Esophagus squamous epithelium (tissue), 4 donors: ENCODE measurements around the gene WDR3.

Experiments used
- CTCF ChIP-seq, 6 experiments: fragments of 450-650 bp in 4 of 6; fragments of 200-600 bp in 2 of 6; sonication (generic) in 2 of 6; IDR thresholded peaks; one replicate each; pipeline ENCODE4 v1.5.1; 2016 to 2019; ENCODE audit warnings: antibody characterized with exemption in 6 of 6, mild to moderate bottlenecking in 4 of 6, moderate library complexity in 4 of 6
- POLR2A ChIP-seq, 4 donors: fragments of 450-650 bp; IDR thresholded peaks; one replicate each; pipeline ENCODE4 v1.6.1; 2017; ENCODE audit warnings: antibody characterized with exemption in 4 of 4, mild to moderate bottlenecking in 4 of 4, moderate library complexity in 3 of 4

- TF ChIP-seq CTCF (IDR thresholded peaks at IDR 0.05): no peak
- TF ChIP-seq POLR2A (IDR thresholded peaks at IDR 0.05): no peak
Measured at GRCh38 chr1:118013938-118014337, 84.4 kb downstream of the WDR3 start.
